GM18498 (cell line): ENCODE measurements around the gene ATP13A5.

Experiments used
- ATAC-seq: cut with Tn5 transposase; IDR thresholded peaks from one replicate; pipeline ENCODE4 v1.9.1; 2021; ENCODE audit warnings: mild to moderate bottlenecking, moderate library complexity; ENCODE audit not compliant: unreplicated experiment

Gene ATP13A5

GRCh38 chr3:193378706-193379105 is at the start of gene ATP13A5:
ATP13A5 (minus strand) TSS chr3:193378753; CDS start chr3:193378725, 28 bp downstream.
- ATAC-seq = no peak

- ATAC-seq = no peak
Observed at GRCh38 chr3:193418576-193419373, 40.2 kb upstream of the ATP13A5 start.

GRCh38 chr3:193416629-193417028 is 38.1 kb upstream of the ATP13A5 start:
- ATAC-seq = no peak

GRCh38 chr3:193407688-193408087 is 29.1 kb upstream of the ATP13A5 start:
- ATAC-seq = no peak

GRCh38 chr3:193407112-193407511 is 28.6 kb upstream of the ATP13A5 start:
- no peak for ATAC-seq

- ATAC-seq = no peak
Observed at GRCh38 chr3:193403307-193403706, 24.8 kb upstream of the ATP13A5 start.

GRCh38 chr3:193400304-193400703 is 21.8 kb upstream of the ATP13A5 start:
- no peak for ATAC-seq

- no peak for ATAC-seq
Observed at GRCh38 chr3:193396451-193397244, 18.1 kb upstream of the ATP13A5 start.

- ATAC-seq = no peak
Observed at GRCh38 chr3:193391902-193392301, 13.3 kb upstream of the ATP13A5 start.

- ATAC-seq = no peak
Observed at GRCh38 chr3:193389335-193389734, 10.8 kb upstream of the ATP13A5 start.

GRCh38 chr3:193388361-193388760 is 9.8 kb upstream of the ATP13A5 start:
- ATAC-seq = no peak

- no peak for ATAC-seq
Observed at GRCh38 chr3:193387596-193387995, 9.0 kb upstream of the ATP13A5 start.

GRCh38 chr3:193377591-193377990 is 962 bp downstream of the ATP13A5 start:
- no peak for ATAC-seq

GRCh38 chr3:193375614-193376013 is 2.9 kb downstream of the ATP13A5 start:
- no peak for ATAC-seq

- ATAC-seq = peak; percentile 60
Observed at GRCh38 chr3:193372783-193373182, 5.8 kb downstream of the ATP13A5 start.

- no peak for ATAC-seq
Observed at GRCh38 chr3:193367868-193368267, 10.7 kb downstream of the ATP13A5 start.

GRCh38 chr3:193357291-193357690 is 21.3 kb downstream of the ATP13A5 start:
- ATAC-seq = no peak

- ATAC-seq = no peak
Observed at GRCh38 chr3:193354423-193354822, 24.1 kb downstream of the ATP13A5 start.

- ATAC-seq = no peak
Observed at GRCh38 chr3:193350744-193351143, 27.8 kb downstream of the ATP13A5 start.

GRCh38 chr3:193348686-193349085 is 29.9 kb downstream of the ATP13A5 start:
- no peak for ATAC-seq

- no peak for ATAC-seq
Observed at GRCh38 chr3:193347521-193348501, 30.7 kb downstream of the ATP13A5 start.
